K562 (cell line): ENCODE data around the gene MARCKS. TPM values are rescaled to one million over a fixed set of nuclear protein-coding genes. Genes with fewer than 3 reads are reported as not detected.

Source experiments
- ATAC-seq: fragments of 200-7000 bp; cut with Tn5 transposase; 3 replicates; pipeline ENCODE4 v1.9.1; 2020; ENCODE audit warnings: moderate library complexity
- BruUV-seq: library from RNA; stranded (reverse); fragments of 400-500 nt; replicated peaks from 2 replicates; lab custom pipeline; 2021; lab: Mats Ljungman, UMichigan
- CTCF ChIA-PET: fragments of 300-600 bp; formaldehyde crosslinking; extraction: SDS; loops from one replicate; lab custom pipeline; 2021; ENCODE audit warnings: low intra/inter-chr PET ratio; lab: Yijun Ruan, JAX
- POLR2A ChIA-PET: fragments of 300-600, 350-650 bp; sonication (Branson Sonifier 250); formaldehyde crosslinking; extraction: SDS; loops from one replicate; lab custom pipeline; 2021; ENCODE audit warnings: antibody characterized with exemption, inconsistent platforms; lab: Yijun Ruan, JAX
- DNase-seq, 4 experiments: peaks; one replicate each; pipeline versions ENCODE4 v3.0.0 to v3.0.0-alpha.2; 2011 to 2018; ENCODE audit warnings: low spot score in 3 of 4, mixed read lengths in 3 of 4; ENCODE audit errors: extremely low read depth in 1 of 4
- FAIRE-seq: peaks from 2 replicates; lab custom pipeline; 2011; peaks lifted over from hg19 to GRCh38; lab: Jason Lieb, UNC
- H2AFZ ChIP-seq: 2 replicates; pipeline ENCODE4 v1.6.0; 2011; ENCODE audit warnings: low read depth, low read length, control low read depth, inconsistent platforms
- H3K27ac ChIP-seq: fragments of 200-600 bp; 3 replicates; pipeline ENCODE4 v1.8.0; 2011; ENCODE audit warnings: low read depth, mild to moderate bottlenecking, control low read depth, inconsistent platforms, low read length, moderate library complexity, mixed read lengths; ENCODE audit errors: extremely low read depth
- H3K27me3 ChIP-seq, 2 experiments: fragments of 300-600 bp in 1 of 2; 2 replicates in 1 of 2; 3 replicates in 1 of 2; pipeline versions ENCODE4 v1.6.0 to v1.8.0; 2011; ENCODE audit warnings: inconsistent platforms in 2 of 2, low read length in 2 of 2, mild to moderate bottlenecking in 1 of 2, mixed read lengths in 1 of 2, moderate library complexity in 1 of 2; ENCODE audit not compliant: control insufficient read depth in 2 of 2, insufficient read depth in 2 of 2
- H3K36me3 ChIP-seq: fragments of 300-600 bp; 3 replicates; pipeline ENCODE4 v1.8.0; 2011; ENCODE audit warnings: mild to moderate bottlenecking, low read length, inconsistent platforms; ENCODE audit not compliant: control insufficient read depth, insufficient read depth
- H3K4me1 ChIP-seq, 2 experiments: fragments of 200-600 bp in 1 of 2; replicated peaks in 1 of 2; 2 replicates in 1 of 2; 3 replicates in 1 of 2; pipeline versions ENCODE4 v1.5.1 to v1.8.0; 2011; ENCODE audit warnings: inconsistent platforms in 2 of 2, low read length in 2 of 2, mild to moderate bottlenecking in 1 of 2, mixed read lengths in 1 of 2, moderate library complexity in 1 of 2; ENCODE audit not compliant: control insufficient read depth in 2 of 2, insufficient read depth in 2 of 2
- H3K4me2 ChIP-seq: 2 replicates; pipeline ENCODE4 v1.6.1; 2011; ENCODE audit warnings: low read length, control low read depth, inconsistent platforms, mixed read lengths; ENCODE audit not compliant: insufficient read depth
- H3K4me3 ChIP-seq: fragments of 200-600 bp; sonication (generic), shearing (Covaris generic); 2 replicates; pipeline ENCODE4 v1.5.1; 2016; ENCODE audit warnings: control low read depth, inconsistent platforms
- H3K79me2 ChIP-seq: fragments of 200-600 bp; 3 replicates; pipeline ENCODE4 v1.8.0; 2011; ENCODE audit warnings: low read length, inconsistent platforms; ENCODE audit not compliant: control insufficient read depth, insufficient read depth
- H3K9ac ChIP-seq, 2 experiments: 2 replicates each; pipeline versions ENCODE4 v1.6.0 to v1.6.1; 2011; ENCODE audit warnings: low read depth in 2 of 2, low read length in 2 of 2, control low read depth in 1 of 2, inconsistent platforms in 1 of 2, mild to moderate bottlenecking in 1 of 2, mixed read lengths in 1 of 2; ENCODE audit not compliant: insufficient read depth in 1 of 2
- H3K9me1 ChIP-seq: one replicate; pipeline ENCODE4 v1.6.0; 2011; ENCODE audit warnings: inconsistent platforms, mild to moderate bottlenecking, low read length, moderate library complexity; ENCODE audit not compliant: control insufficient read depth, insufficient read depth
- H3K9me3 ChIP-seq: replicated peaks from 2 replicates; pipeline ENCODE4 v1.5.1; 2011; ENCODE audit warnings: low read depth, low read length, inconsistent platforms; ENCODE audit not compliant: control insufficient read depth, insufficient read depth
- H4K20me1 ChIP-seq: replicated peaks from 2 replicates; pipeline ENCODE4 v1.6.1; 2011; ENCODE audit warnings: low read length, inconsistent platforms, mixed read lengths; ENCODE audit not compliant: control insufficient read depth, insufficient read depth
- BRD9 ChIP-seq: fragments of 450-650 bp; IDR thresholded peaks from 2 replicates; pipeline ENCODE4 v1.6.1; 2018; ENCODE audit warnings: low read depth; ENCODE audit not compliant: partially characterized antibody
- FOSL1 ChIP-seq: fragments of 200-800 bp; sonication (Bioruptor generic); conservative IDR thresholded peaks from 2 replicates; pipeline ENCODE4 v1.6.1; 2016; ENCODE audit warnings: missing genetic modification characterization, missing compliant biosample characterization
- HMGXB4 ChIP-seq: sonication (generic); formaldehyde crosslinking; IDR thresholded peaks from 2 replicates; pipeline ENCODE4 v1.8.1; 2023; ENCODE audit warnings: mild to moderate bottlenecking, missing genetic modification reagents
- MEIS2 ChIP-seq: fragments of 450-650 bp; IDR thresholded peaks from 2 replicates; pipeline ENCODE4 v1.6.1; 2014; ENCODE audit warnings: mild to moderate bottlenecking; ENCODE audit not compliant: partially characterized antibody
- MTA3 ChIP-seq: fragments of 450-650 bp; formaldehyde crosslinking; IDR thresholded peaks from 2 replicates; pipeline ENCODE4 v1.6.1; 2017; ENCODE audit warnings: mild to moderate bottlenecking, borderline replicate concordance
- NCOA4 ChIP-seq: fragments of 450-650 bp; IDR thresholded peaks from 2 replicates; pipeline ENCODE4 v1.6.1; 2018; ENCODE audit warnings: mild to moderate bottlenecking; ENCODE audit not compliant: partially characterized antibody
- TGIF2 ChIP-seq: sonication (generic); formaldehyde crosslinking; IDR thresholded peaks from 2 replicates; pipeline ENCODE4 v1.8.1; 2022; ENCODE audit warnings: mild to moderate bottlenecking, missing genetic modification reagents, moderate library complexity
- THRA ChIP-seq: fragments of 450-650 bp; IDR thresholded peaks from 2 replicates; pipeline ENCODE4 v1.6.1; 2017; ENCODE audit warnings: mild to moderate bottlenecking, moderate library complexity
- YY1 ChIP-seq, 3 experiments: IDR thresholded peaks; 2 replicates each; pipeline ENCODE4 v1.6.1; 2011; ENCODE audit warnings: low read length in 2 of 3, mild to moderate bottlenecking in 2 of 3, moderate library complexity in 2 of 3, borderline replicate concordance in 1 of 3, control low read depth in 1 of 3, low read depth in 1 of 3; ENCODE audit not compliant: insufficient read depth in 3 of 3, insufficient replicate concordance in 2 of 3, control insufficient read depth in 1 of 3, insufficient read length in 1 of 3; ENCODE audit errors: extremely low read depth in 1 of 3
- WGBS: fragments of 100-300 bp; shearing (Covaris generic); methylation state at CpG from one replicate; pipeline ENCODE4 v1.1.6; 2016; ENCODE audit warnings: low coverage, mixed read lengths; ENCODE audit not compliant: insufficient coverage; ENCODE audit errors: missing lambda C conversion rate; 5-methylcytosine and 5-hydroxymethylcytosine counted together
- in situ Hi-C: fragments of 300-500 bp; cut with MboI; formaldehyde crosslinking; loops from 4 replicates; pipeline ENCODE4 v1.15.0; 2018; ENCODE audit warnings: inconsistent platforms, mixed read lengths
- intact Hi-C: fragments of 100-400 bp; cut with micrococcal nuclease; formaldehyde crosslinking; loops from 2 replicates; pipeline ENCODE4 v1.14.2; 2022
- polyA plus RNA-seq, 8 experiments: library from polyadenylated mRNA; depleted of rRNA in 4 of 8; stranded (reverse) in 5 of 8; unstranded in 3 of 8; fragments of >200 nt; fragmentation: Nextera tagmentation in 2 of 8; fragmentation: Illumina TruSeq in 1 of 8; extraction: Ambion mirVana in 2 of 8; extraction: Trizol in 1 of 8; gene quantifications; 2 replicates each; pipeline versions ENCODE4 v1.2.1 to v1.2.3, GENCODE V29; 2011 to 2014; ENCODE audit warnings: inconsistent platforms in 1 of 8, missing spikeins in 1 of 8
- total RNA-seq, 7 experiments: library from RNA; depleted of rRNA in 6 of 7; stranded (reverse); fragments of >200 nt in 6 of 7; fragmentation: Illumina TruSeq in 2 of 7; extraction: Trizol in 2 of 7; gene quantifications; 2 replicates each; pipeline versions ENCODE4 v1.2.1 to v1.2.3, GENCODE V29; 2011 to 2021; ENCODE audit warnings: low replicate concordance in 1 of 7

MARCKS gene
- total and polyA plus RNA-seq, 9 of the 15 experiments (the other 6 are each of a cell fraction or from before 2014, with no cell fraction given): 0.15 to 2.7 (median 1.0) TPM

- no peaks in the 10 kb centered on the region for H3K36me3 ChIP-seq
- no peaks in the 10 kb centered on the region for H4K20me1 ChIP-seq
- no TSS peak for BruUV-seq
- in situ Hi-C loops: no loop called here
- H3K4me1 ChIP-seq: no peaks in the 10 kb centered on the region
- CTCF ChIA-PET: no interaction called here
- 23% methylated on average over 1 of the region's 1 CpG for WGBS
- H2AFZ ChIP-seq: no peak overlapping the region
- no peaks in the 10 kb centered on the region for H3K9me1 ChIP-seq
- no peak for ATAC-seq
- POLR2A ChIA-PET: no interaction called here
- TF ChIP-seq YY1 (IDR thresholded peaks at IDR 0.05; ENCODE audit: borderline replicate concordance in 1 of 3, control insufficient read depth in 1 of 3, extremely low read depth in 1 of 3, insufficient read depth in 3 of 3, insufficient read length in 1 of 3, insufficient replicate concordance in 2 of 3, low read depth in 1 of 3, low read length in 2 of 3) (no peak), MEIS2 (peak; percentile 55)
- H3K9ac ChIP-seq: no peak overlapping the region
- no peak overlapping the region for H3K4me3 ChIP-seq
- intact Hi-C loops: no loop called here
- H3K9me3 ChIP-seq: no peaks in the 10 kb centered on the region
- no peak for DNase-seq
- no peaks in the 10 kb centered on the region for H3K27me3 ChIP-seq
- no peak overlapping the region for H3K4me2 ChIP-seq
- no peak overlapping the region for H3K27ac ChIP-seq
- FAIRE-seq: no peak
- no peaks in the 10 kb centered on the region for H3K79me2 ChIP-seq
Measured at GRCh38 chr6:113846577-113846976, 10.6 kb upstream of the MARCKS start.

DNA sequence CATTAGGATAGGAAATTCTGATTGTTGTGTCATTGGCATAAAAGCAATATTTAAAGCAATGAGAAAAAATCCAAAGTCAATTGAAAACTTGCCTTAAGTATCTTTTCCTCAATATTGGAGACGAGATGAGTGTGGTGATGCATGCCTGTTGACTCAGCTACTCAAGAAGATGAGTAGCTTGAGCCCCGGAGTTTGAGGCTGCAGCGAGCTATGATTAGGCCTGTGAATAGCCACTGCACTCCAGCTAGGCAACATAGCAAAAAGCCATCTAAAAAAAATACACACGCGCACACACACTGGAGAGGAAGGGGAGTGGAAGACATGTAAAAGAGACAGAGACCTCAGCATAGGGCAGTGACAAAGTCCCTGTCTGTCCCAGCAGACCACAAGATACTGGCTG lies 9.7 kb upstream of the MARCKS start:
- Histone ChIP-seq H3K4me1 (no peaks in the 10 kb centered on the region), H3K9ac (no peak overlapping the region), H3K27ac (no peak overlapping the region), H3K4me3 (no peak overlapping the region), H3K9me3 (no peaks in the 10 kb centered on the region), H2AFZ (no peak overlapping the region), H3K9me1 (no peaks in the 10 kb centered on the region), H3K36me3 (no peaks in the 10 kb centered on the region), H3K27me3 (no peaks in the 10 kb centered on the region; a peak in 1 of 5 replicates), H3K4me2 (no peak overlapping the region), H4K20me1 (no peaks in the 10 kb centered on the region), H3K79me2 (no peaks in the 10 kb centered on the region)
- FAIRE-seq: no peak
- CTCF ChIA-PET: no interaction called here
- no TSS peak for BruUV-seq
- DNase-seq: no peak
- in situ Hi-C loops: no loop called here
- POLR2A ChIA-PET: no interaction called here
- TF ChIP-seq FOSL1 (tag): 0 out of 2 replicates have a peak, but pooled peaks have one; percentile 21
- no peak for TF ChIP-seq HMGXB4 (CRISPR knock-in tag)
- no peak for TF ChIP-seq THRA
- no peak for TF ChIP-seq NCOA4
- TF ChIP-seq TGIF2: no peak
- no peak for TF ChIP-seq BRD9
- TF ChIP-seq MTA3: no peak
- ATAC-seq: peak; percentile 64
- WGBS: 20% methylated on average over 5 of the region's 5 CpGs
- intact Hi-C loops: no loop called here
